SK-N-MC (cell line): ENCODE measurements around the gene SCGB1C2.

ENCODE experiments used
- EZH2 ChIP-seq: fragments of 200-600 bp; sonication (generic); IDR thresholded peaks from one replicate; pipeline ENCODE4 v1.6.1; 2017; ENCODE audit warnings: antibody characterized with exemption
- POLR2AphosphoS5 ChIP-seq: IDR thresholded peaks from 2 replicates; pipeline ENCODE4 v1.6.1; 2012; ENCODE audit warnings: mild to moderate bottlenecking, low read depth, low read length, borderline replicate concordance

DNA sequence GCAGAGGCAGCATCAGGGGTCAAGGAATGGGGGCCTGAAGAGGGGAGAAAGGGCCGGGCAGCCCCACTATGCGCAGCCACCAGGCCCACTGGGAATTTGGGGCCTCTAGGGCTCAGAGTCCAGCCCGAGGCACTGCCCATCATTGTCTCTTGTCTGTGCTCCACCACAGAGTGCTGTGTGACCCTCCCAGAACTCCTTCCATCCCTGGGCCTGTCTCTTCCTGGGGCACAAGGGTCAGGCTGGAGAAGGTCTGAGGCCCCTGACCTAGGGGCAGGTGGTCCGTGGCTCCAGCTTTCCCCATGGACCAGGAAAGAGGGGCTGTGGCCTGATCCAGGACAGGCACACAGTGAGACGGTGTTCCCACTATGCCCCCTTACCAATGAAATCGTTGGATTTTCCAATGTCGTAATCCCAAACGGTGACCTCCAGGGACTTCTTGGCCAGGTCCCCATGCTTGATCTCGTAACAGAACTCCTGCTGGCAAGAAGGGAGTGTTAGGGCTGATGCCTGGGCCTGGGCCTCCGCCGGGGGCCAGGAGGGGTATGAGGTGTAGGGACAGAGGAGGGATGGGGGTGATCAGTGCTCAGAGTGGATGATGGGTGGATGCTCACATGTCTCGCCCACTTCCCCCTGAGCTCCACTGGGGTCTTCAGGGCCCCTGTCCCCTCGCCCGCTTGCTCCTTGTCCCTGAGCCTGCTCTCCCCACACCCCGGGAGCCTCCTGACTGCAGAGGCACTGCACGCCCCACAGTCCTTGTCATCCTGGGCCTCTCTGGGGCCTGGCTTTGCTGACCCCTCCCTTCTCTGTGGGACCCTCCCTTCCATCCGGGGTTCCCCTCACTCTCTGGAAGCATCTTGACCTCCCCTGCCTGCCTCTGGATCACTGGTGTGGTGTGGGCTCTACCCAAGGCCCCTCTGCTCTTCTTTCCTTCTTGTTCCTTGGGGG, 10.7 kb downstream of the SCGB1C2 start:
- no peak for TF ChIP-seq POLR2AphosphoS5
- TF ChIP-seq EZH2, result no peak
